HL-60 (cell line): ENCODE data around the gene CSRNP3.
"Not testable (repeated sequence)": the region's sequence is repeated elsewhere in the genome, so short reads cannot be mapped to it uniquely, and the experiment has no call there.

Source experiments
- DNase-seq, 2 experiments: peaks; one replicate each; pipeline ENCODE4 v3.0.0-alpha.2; 2010 to 2020; ENCODE audit warnings: low read depth in 1 of 2, low spot score in 1 of 2
- H3K27ac ChIP-seq: fragments of 250-450 bp; sonication (Bioruptor Pico); replicated peaks from 2 replicates; pipeline ENCODE4 v1.5.1; 2020; ENCODE audit warnings: mild to moderate bottlenecking, moderate library complexity
- H3K27me3 ChIP-seq: fragments of 250-450 bp; sonication (Bioruptor Pico); 2 replicates; pipeline ENCODE4 v1.5.1; 2021; ENCODE audit warnings: mild to moderate bottlenecking, moderate library complexity; ENCODE audit not compliant: insufficient read depth, poor library complexity, severe bottlenecking
- H3K4me3 ChIP-seq: replicated peaks from 2 replicates; pipeline ENCODE4 v1.5.1; 2011; ENCODE audit warnings: mild to moderate bottlenecking, control low read depth, low read length; ENCODE audit not compliant: insufficient read depth
- GABPA ChIP-seq: IDR thresholded peaks from 2 replicates; pipeline ENCODE4 v1.6.1; 2012; ENCODE audit warnings: low read depth
- POLR2AphosphoS5 ChIP-seq: IDR thresholded peaks from 2 replicates; pipeline ENCODE4 v1.6.1; 2012; ENCODE audit warnings: low read depth
- SPI1 ChIP-seq: IDR thresholded peaks from 2 replicates; pipeline ENCODE4 v1.6.1; 2012; ENCODE audit warnings: low read depth, mild to moderate bottlenecking, borderline replicate concordance
- TF ChIP-seq, protein P1 (sequence below): IDR thresholded peaks from one replicate; pipeline ENCODE4 v1.5.1; 2011; ENCODE audit warnings: low read length, control low read depth, inconsistent platforms; ENCODE audit not compliant: insufficient read depth
- TF ChIP-seq, protein P2 (sequence below): IDR thresholded peaks from 2 replicates; pipeline ENCODE4 v1.6.1; 2012; ENCODE audit warnings: low read depth; ENCODE audit not compliant: insufficient replicate concordance

The CSRNP3 gene

DNA sequence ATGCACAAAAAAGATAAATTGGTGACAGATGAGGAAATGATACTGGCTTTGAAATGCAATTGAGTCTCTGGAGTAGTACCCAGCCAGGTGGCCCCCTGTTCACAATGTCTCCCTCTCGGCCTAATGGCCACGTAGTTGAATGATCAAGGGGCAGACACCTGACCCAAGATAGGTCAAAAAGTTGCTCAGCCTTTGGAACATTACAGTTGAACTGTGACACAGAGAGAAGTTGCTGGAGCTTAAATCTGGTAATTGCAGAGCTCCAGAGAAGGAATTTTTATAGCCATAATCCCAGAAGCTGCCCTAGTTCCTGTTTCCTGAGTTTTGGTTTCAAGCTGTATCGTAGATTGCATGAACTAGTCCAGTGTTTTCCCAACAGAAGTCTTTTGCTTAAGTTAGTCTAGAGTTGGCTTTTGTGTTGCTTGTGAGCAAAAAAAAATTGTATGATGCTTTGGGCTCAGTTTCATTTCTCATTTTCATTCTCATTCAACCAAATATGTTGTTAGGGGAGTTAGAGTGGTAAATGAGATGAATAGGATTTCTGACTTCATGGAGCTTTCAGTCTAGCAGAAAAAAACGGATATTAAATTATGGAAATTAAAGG lies 117.9 kb downstream of the CSRNP3 start:
- Histone ChIP-seq H3K4me3 (no peak overlapping the region), H3K27me3 (peaks cover 2% of the 10 kb centered on the region), H3K27ac (no peak overlapping the region)
- no peak for DNase-seq
- TF ChIP-seq, protein P1, sequence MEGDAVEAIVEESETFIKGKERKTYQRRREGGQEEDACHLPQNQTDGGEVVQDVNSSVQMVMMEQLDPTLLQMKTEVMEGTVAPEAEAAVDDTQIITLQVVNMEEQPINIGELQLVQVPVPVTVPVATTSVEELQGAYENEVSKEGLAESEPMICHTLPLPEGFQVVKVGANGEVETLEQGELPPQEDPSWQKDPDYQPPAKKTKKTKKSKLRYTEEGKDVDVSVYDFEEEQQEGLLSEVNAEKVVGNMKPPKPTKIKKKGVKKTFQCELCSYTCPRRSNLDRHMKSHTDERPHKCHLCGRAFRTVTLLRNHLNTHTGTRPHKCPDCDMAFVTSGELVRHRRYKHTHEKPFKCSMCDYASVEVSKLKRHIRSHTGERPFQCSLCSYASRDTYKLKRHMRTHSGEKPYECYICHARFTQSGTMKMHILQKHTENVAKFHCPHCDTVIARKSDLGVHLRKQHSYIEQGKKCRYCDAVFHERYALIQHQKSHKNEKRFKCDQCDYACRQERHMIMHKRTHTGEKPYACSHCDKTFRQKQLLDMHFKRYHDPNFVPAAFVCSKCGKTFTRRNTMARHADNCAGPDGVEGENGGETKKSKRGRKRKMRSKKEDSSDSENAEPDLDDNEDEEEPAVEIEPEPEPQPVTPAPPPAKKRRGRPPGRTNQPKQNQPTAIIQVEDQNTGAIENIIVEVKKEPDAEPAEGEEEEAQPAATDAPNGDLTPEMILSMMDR, result no peak
- no peak for TF ChIP-seq SPI1
- TF ChIP-seq GABPA, result no peak

DNA sequence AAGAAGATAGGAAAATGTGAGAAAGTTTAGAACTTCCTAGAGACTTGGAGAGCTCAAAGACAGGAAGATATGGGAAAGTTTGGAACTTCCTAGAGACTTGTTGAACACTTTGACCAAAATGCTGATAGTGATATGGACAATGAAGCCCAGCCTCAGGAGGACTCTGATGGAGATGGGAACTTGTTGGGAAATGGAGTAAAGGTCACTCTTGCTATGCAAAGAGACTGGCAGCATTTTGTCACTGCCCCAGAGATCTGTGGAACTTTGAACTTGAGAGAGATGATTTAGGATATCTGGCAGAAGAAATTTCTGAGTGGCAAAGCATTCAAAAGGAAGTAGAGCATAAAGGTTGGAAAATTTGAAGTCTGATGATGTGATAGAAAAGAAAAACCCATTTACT lies 121.5 kb downstream of the CSRNP3 start:
- H3K4me3 ChIP-seq, H3K27me3 ChIP-seq, DNase-seq, H3K27ac ChIP-seq: not testable (repeated sequence)

DNA sequence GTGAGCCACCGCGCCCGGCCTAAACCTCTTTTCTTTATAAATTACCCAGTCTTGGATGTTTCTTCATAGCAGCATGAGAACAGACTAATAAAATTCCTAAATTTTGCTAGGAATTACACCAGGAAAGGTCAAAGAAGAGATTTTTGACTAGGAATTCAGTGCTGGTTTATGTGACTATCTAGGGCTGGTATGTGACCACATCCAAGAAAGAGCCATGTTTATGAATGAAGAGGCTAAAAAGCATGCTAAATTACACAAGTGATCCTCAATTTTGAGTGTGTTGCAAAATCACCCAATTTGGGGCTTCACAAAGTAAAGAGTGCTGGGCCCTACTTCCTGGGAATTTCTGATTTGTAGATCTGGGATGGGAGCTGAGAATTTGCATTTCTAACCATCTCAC lies 123.6 kb downstream of the CSRNP3 start:
- TF ChIP-seq, protein P2, sequence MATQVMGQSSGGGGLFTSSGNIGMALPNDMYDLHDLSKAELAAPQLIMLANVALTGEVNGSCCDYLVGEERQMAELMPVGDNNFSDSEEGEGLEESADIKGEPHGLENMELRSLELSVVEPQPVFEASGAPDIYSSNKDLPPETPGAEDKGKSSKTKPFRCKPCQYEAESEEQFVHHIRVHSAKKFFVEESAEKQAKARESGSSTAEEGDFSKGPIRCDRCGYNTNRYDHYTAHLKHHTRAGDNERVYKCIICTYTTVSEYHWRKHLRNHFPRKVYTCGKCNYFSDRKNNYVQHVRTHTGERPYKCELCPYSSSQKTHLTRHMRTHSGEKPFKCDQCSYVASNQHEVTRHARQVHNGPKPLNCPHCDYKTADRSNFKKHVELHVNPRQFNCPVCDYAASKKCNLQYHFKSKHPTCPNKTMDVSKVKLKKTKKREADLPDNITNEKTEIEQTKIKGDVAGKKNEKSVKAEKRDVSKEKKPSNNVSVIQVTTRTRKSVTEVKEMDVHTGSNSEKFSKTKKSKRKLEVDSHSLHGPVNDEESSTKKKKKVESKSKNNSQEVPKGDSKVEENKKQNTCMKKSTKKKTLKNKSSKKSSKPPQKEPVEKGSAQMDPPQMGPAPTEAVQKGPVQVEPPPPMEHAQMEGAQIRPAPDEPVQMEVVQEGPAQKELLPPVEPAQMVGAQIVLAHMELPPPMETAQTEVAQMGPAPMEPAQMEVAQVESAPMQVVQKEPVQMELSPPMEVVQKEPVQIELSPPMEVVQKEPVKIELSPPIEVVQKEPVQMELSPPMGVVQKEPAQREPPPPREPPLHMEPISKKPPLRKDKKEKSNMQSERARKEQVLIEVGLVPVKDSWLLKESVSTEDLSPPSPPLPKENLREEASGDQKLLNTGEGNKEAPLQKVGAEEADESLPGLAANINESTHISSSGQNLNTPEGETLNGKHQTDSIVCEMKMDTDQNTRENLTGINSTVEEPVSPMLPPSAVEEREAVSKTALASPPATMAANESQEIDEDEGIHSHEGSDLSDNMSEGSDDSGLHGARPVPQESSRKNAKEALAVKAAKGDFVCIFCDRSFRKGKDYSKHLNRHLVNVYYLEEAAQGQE, result no peak
- TF ChIP-seq POLR2AphosphoS5 (no peak), GABPA (no peak), SPI1 (no peak)
- TF ChIP-seq, protein P1, result no peak
- no peaks in the 10 kb centered on the region for H3K27me3 ChIP-seq
- H3K27ac ChIP-seq, result no peak overlapping the region
- no peak overlapping the region for H3K4me3 ChIP-seq
- no peak for DNase-seq

DNA sequence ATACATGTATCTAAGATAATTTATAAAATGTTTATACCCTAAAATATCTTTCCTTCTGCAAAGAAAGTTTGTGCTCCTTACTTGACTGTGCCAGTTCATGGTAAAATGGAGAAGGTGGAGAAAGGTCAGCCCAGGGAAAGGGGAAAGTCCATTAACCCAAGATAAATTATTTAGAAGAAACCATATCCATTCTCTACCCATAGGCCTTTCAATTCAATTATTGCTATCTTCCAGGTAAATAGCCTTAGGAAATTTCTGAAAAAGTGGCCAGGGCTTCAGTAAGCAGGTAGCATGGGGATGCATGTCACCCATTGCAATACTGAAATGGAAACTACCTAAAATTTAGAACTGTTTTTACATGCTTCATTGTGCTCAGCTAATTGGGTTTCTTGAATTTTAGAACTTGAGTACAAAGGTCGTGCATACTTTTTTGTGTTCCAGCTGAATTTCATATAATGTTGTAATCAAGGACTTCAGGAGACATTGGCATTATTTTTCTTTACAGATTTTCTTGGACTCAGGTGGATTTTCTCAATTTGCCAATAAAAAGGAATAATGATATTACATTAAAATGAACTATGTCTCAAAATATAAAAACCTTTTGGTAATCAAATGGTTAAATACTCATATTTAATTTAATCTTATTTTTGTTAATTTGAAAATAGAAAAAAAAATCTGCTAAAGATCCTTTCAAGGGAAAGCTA lies 124.9 kb downstream of the CSRNP3 start:
- DNase-seq, result no peak
- no peak for TF ChIP-seq POLR2AphosphoS5
- TF ChIP-seq, protein P2, result no peak
- no peak for TF ChIP-seq SPI1
- no peak for TF ChIP-seq GABPA
- TF ChIP-seq, protein P1, result no peak
- Histone ChIP-seq H3K27me3 (no peaks in the 10 kb centered on the region), H3K27ac (no peak overlapping the region), H3K4me3 (no peak overlapping the region)
